Activated T-helper 2 cell treated with anti-CD3 and anti-CD28 coated beads, Interferon-gamma antibody, Interleukin-2, Interleukin-4, amounts not matched to agents 10 μg/mL and 5 μg/mL and 100 μg/mL, durations not matched to agents 14 hours and 24 hours and 36 hours (primary cell): ENCODE measurements around the gene TTYH1. TPM values are rescaled to one million over a fixed set of nuclear protein-coding genes. Genes with fewer than 3 reads are reported as not detected.
"Not testable (repeated sequence)": the region's sequence is repeated elsewhere in the genome, so short reads cannot be mapped to it uniquely, and the experiment has no call there.

Source experiments
- DNase-seq: peaks from one replicate; pipeline ENCODE4 v3.0.0; 2021; ENCODE audit warnings: low spot score
- H3K27ac Mint-ChIP-seq: one replicate; pipeline ENCODE4 v1.8.0; 2021; ENCODE audit warnings: mixed read lengths
- H3K27me3 Mint-ChIP-seq: one replicate; pipeline ENCODE4 v1.8.0; 2021; ENCODE audit warnings: low read depth, mixed read lengths
- H3K36me3 Mint-ChIP-seq: one replicate; pipeline ENCODE4 v1.8.0; 2021; ENCODE audit warnings: low read depth, mixed read lengths
- H3K4me1 Mint-ChIP-seq: one replicate; pipeline ENCODE4 v1.8.0; 2021; ENCODE audit warnings: low read depth, mixed read lengths
- H3K4me3 Mint-ChIP-seq: one replicate; pipeline ENCODE4 v1.8.0; 2021; ENCODE audit warnings: low read depth, mild to moderate bottlenecking, moderate library complexity, mixed read lengths
- H3K9me3 Mint-ChIP-seq: one replicate; pipeline ENCODE4 v1.8.0; 2021; ENCODE audit warnings: mixed read lengths
- intact Hi-C: fragments of 100-400 bp; cut with micrococcal nuclease; formaldehyde crosslinking; loops from one replicate; pipeline ENCODE4 v1.15.1; 2023
- total RNA-seq: library from RNA; stranded (reverse); gene quantifications from 2 replicates; pipeline ENCODE4 v1.2.3, GENCODE V29; 2022

The TTYH1 gene
- total RNA-seq, 1 donor from 2014 or later = 0.50 TPM

DNA sequence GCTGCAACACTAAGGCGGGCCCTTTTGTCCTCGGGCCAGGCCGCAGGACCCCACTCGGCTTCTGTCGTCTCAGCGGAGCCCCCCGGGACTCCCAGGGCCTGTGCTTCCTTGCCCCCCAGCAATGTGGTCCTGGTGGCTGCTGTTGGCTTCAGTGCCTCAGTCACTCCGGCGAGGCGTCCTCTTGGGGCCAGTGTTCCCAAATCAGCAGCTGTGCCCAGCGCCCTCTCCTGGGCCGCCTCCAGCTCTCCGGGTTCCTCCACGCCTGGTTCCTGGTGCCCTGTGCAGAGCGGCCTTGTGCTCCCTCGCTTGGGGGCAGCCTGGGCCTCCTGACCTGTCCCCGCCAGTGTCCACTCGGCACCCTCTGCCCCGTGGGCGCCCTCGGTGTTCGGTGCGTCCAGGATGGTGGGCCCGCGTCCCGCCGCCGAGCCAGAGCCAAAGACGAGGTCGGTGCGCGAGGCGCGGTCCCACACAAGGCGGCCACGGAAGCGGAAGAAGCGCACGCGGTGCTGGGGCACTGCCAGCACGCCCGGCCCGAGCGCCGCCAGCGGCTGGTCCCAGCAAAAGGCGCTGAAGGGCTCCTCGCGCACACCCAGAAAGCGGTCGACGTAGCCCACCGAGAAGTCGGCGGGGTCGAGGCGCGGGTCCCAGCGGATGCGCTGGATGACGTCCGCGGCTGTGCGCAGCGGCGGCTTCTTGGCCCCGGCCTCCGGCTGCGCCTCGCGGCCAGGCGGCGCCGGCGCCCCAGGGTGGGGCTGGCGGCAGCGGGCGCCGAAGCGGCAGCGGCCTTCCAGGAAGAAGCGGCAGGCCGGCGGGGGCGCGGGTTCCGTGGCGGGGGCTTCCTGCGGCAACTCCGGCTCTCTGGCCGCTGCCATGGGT lies 47.6 kb downstream of the TTYH1 start:
- intact Hi-C loops = loop anchor here (5.0 to 10.0 kb wide), 6 partner anchors 361 to 1159 kb away; partner anchors contain the start of genes KMT5C, MYADM, NDUFA3 and OSCAR
- DNase-seq = peak; percentile 69
- peaks cover 4% of the 10 kb centered on the region for H3K27me3 Mint-ChIP-seq
- peaks cover 12% of the 10 kb centered on the region for H3K4me1 Mint-ChIP-seq
- peak overlapping the region; percentile 83 for H3K4me3 Mint-ChIP-seq
- H3K9me3 Mint-ChIP-seq = no peaks in the 10 kb centered on the region
- peaks cover 35% of the 10 kb centered on the region for H3K36me3 Mint-ChIP-seq
- peak overlapping the region; percentile 52 for H3K27ac Mint-ChIP-seq

DNA sequence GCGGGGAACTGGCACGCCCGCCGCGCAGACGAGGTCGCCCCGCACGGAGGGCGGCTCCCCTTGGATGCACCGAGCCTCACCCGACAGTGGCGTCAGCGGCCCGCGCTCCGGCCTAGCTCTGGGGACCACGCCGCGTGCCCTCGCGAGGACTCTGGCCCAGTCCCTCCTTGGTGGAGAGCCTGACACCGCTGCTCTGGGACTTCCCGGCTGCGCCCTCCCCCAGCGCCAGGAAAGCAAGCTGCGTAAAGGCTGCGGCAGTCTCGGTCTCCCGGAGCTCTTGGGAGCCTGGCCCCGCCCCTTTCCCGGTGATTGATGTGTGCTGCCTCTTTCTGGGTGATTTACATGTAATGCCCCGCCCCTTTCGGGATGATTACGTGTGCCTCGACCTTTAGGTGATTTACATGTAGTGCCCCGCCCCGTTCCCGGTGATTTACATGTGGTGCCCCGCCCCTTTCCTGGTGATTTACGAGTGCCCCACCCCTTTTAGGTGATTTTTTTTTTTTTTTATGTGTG lies 48.3 kb downstream of the TTYH1 start, which contains the start of gene LENG9:
Gene LENG9 (minus strand): TSS at position 248 of the 513 bp plus-strand sequence. CDS start 252 bp downstream, outside the sequence.
- no peaks in the 10 kb centered on the region for H3K9me3 Mint-ChIP-seq
- intact Hi-C loops = loop anchor here (1.0 to 10.0 kb wide), 8 partner anchors 14 to 1159 kb away; partner anchors contain the start of genes KMT5C, LENG8, MYADM and NDUFA3
- H3K4me1 Mint-ChIP-seq = peaks cover 12% of the 10 kb centered on the region
- peak within 1 kb of the TSS; percentile 92 for H3K27ac Mint-ChIP-seq
- peak within 1 kb of the TSS; percentile 83 for H3K4me3 Mint-ChIP-seq
- peaks cover 11% of the 10 kb centered on the region for H3K27me3 Mint-ChIP-seq
- peak; percentile 95 for DNase-seq
- H3K36me3 Mint-ChIP-seq = peaks cover 28% of the 10 kb centered on the region

DNA sequence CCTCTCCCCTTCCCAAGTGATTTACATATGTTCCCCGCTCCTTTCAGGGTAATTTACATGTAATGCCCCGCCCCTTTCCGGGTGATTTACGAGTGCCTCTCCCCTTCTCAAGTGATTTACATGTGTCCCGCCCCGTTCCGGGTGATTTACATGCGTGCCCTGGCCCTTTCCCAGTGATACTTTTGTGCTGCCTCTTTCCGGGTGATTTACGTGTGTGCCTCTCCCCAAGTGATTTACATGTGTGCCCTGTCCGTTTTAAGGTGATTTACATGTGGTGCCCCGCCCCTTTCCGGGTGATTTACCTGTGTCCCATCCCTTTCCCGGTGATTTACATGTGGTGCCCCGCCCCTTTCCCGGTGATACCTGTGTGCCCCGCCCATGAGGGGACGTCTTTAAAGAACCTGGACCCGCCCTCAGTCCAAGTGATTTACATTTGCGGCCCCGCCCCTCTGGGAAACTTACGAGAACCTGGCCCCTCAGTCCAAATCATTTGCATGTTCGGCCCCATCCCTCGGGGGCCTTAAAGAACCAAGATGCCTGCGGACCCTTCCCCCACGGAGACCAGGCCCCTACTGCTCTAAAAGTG lies 48.9 kb downstream of the TTYH1 start:
- DNase-seq = peak; percentile 83
- Mint-ChIP-seq H3K27ac (peak overlapping the region; percentile 92), H3K27me3 (peaks cover 15% of the 10 kb centered on the region), H3K4me1 (peaks cover 12% of the 10 kb centered on the region), H3K4me3 (peak overlapping the region; percentile 83), H3K36me3 (peaks cover 23% of the 10 kb centered on the region), H3K9me3 (no peaks in the 10 kb centered on the region)
- intact Hi-C loops = loop anchor here (1.0 to 10.0 kb wide), 8 partner anchors 15 to 1158 kb away; partner anchors contain the start of genes KMT5C, LENG8, MYADM and NDUFA3

DNA sequence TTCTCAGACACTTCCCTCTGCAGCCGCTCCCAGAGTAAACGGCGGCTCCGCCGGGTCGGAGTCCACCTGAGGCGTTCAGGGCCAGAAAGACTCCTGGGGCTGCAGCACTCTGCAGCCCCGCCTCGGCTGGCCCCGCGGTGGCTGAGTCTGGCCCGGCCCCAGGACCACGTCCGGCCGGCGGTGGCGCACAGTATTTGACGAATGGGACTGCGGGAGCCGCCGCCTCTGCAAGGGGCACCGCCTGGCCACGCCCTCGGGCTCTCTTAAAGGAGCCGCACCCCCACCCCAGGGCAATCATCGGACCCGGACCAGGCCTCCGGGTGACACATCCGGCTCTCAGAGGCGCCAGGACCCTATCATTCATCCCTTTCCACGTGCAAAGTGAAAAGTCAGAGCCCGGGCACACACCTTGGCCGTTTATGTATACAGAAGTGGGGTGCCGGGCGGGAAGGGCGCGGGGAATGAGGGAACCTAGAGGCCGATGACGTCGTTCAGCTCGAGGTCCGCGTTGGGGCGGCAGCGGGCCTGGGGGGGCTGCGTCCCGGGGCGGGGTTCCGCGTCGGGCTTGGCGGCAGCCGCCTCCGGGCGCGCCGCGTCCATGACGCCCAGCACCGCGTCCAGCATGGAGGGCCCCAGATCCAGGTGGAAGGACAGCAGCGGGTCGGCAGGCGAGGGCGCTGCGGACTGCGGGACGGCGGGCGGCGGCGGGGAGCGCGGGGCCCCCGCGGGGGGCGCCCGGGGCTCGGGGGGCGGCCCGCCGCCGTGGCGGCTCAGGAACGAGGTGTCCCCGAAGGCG lies 49.6 kb downstream of the TTYH1 start:
- Mint-ChIP-seq H3K36me3 (peaks cover 17% of the 10 kb centered on the region), H3K27me3 (peaks cover 22% of the 10 kb centered on the region), H3K4me3 (peak overlapping the region; percentile 83), H3K4me1 (peaks cover 9% of the 10 kb centered on the region), H3K9me3 (no peaks in the 10 kb centered on the region), H3K27ac (peak overlapping the region; percentile 92)
- peak; percentile 80 for DNase-seq
- intact Hi-C loops = loop anchor here (1.0 to 10.0 kb wide), 8 partner anchors 16 to 1157 kb away; partner anchors contain the start of genes KMT5C, LENG8, MYADM and NDUFA3

DNA sequence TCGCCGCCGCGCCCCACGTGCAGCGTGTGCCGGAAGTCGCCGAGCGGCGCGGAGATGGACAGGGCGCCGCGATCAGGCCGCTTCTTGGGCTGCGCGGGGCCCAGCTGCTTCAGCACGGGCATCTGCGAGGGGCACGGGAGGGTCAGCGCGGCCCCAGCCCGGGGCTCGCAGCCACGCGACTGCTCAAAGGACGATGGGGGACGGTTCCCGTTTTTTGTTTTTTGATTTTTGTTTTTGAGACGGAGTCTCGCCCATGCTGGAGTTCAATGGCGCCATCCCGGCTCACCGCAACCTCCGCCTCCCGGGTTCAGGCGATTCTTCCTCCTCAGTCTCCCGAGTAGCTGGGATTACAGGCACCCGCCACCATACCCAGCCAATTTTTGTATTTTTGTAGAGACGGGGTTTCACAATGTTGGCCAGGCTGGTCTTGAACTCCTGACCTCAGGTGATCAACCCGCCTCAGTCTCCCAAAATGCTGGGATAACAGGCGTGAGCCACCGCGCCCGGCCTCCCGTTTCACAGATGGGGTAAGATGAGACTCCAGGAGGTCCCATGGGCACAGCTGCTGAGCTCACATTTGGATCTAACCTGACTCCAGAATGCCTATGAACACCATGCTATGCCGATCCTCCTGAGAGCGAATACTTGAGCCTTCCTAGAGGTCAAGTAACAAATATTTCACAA lies 50.3 kb downstream of the TTYH1 start:
- DNase-seq = no peak
- intact Hi-C loops = loop anchor here (2.0 to 10.0 kb wide), 2 partner anchors 619 to 793 kb away; partner anchors contain the start of gene PPP6R1
- no peaks in the 10 kb centered on the region for H3K9me3 Mint-ChIP-seq

DNA sequence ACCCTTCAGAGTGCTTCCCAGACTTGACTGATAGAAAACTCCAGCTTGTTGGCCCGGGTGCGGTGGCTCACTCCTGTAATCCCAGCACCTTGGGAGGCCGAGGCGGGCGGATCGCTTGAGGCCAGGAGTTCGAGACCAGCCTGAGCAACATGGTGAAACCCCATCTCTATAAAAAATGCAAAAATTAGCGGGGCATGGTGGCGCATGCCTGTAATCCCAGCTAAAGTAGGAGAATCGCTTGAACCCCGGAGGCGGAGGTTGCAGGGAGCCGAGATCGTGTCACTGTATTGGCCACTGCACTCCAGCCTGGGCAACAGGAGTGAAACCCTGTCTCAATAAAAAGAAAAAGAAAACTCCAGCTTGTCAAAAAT lies 50.8 kb downstream of the TTYH1 start:
- not testable (repeated sequence) for H3K27ac Mint-ChIP-seq, H3K36me3 Mint-ChIP-seq, H3K9me3 Mint-ChIP-seq, DNase-seq
- Mint-ChIP-seq H3K4me1 (peaks cover 12% of the 10 kb centered on the region), H3K4me3 (peak overlapping the region; percentile 60), H3K27me3 (peaks cover 33% of the 10 kb centered on the region)
- intact Hi-C loops = loop anchor here (10.0 kb wide), 1 partner anchor 619 kb away; no protein-coding TSS in a partner anchor

More for the DNA sequence above, 50.3 kb downstream of the TTYH1 start:
- peaks cover 9% of the 10 kb centered on the region for H3K4me1 Mint-ChIP-seq
- H3K27ac Mint-ChIP-seq = no peak overlapping the region
- peaks cover 29% of the 10 kb centered on the region for H3K27me3 Mint-ChIP-seq
- peaks cover 14% of the 10 kb centered on the region for H3K36me3 Mint-ChIP-seq
- H3K4me3 Mint-ChIP-seq = peak overlapping the region; percentile 60

DNA sequence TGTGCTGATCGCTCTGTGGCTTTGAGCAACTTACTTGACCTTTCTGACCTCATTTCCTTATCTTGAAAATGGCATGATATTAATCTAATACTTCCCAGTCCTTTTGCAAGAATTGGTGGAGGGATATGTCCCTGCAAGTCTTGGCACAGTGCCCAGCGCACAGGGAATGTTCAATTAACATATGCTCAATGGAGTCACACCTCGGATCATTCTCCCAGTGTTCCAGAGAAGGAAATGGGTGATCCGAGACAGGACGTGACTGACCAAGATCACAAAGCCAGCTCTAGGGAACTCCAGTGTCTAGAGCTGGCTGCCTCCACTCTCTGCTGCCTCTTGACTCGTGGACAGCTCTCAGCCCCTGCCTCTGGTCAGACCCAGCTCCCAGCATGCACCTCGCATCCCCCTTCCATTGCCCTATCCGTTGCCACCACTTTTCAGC lies 54.3 kb downstream of the TTYH1 start:
- Mint-ChIP-seq H3K27ac (no peak overlapping the region), H3K9me3 (no peaks in the 10 kb centered on the region), H3K4me3 (no peak overlapping the region), H3K27me3 (peaks cover 43% of the 10 kb centered on the region), H3K36me3 (no peaks in the 10 kb centered on the region), H3K4me1 (peaks cover 12% of the 10 kb centered on the region)
- intact Hi-C loops = loop anchor here (10.0 kb wide), 1 partner anchor 615 kb away; no protein-coding TSS in a partner anchor
- no peak for DNase-seq

DNA sequence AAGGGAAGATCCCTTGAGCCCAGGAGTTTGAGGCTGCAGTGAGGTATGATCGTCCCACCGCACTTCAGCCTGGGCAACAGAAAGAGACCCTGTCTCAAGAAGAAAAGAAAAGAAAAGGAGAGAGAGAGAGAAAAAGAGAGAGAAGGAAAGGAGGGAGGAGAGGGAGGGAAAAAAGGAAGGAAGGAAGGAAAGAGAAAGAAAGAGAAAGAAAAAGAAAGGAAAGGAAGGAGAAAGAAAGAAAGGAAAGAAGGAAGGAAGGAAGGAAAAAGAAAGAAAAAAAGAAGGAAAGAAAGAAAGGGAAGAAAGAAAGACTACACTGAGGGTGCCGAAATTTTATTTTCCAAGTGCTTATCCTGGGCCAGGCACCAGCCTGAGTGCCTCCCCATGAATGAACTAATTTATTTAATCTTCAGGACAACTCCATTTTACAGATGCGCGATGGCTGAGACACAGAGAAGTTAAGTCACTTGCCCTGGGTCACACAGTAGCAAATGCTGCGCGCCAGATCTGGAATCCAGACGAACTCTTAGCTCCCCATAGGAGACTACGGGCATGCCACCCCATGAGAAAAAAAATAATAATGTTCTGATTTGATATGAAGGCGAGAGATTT lies 55.1 kb downstream of the TTYH1 start:
- intact Hi-C loops = no loop called here
- H3K27ac Mint-ChIP-seq = no peak overlapping the region
- H3K9me3 Mint-ChIP-seq = no peaks in the 10 kb centered on the region
- no peak for DNase-seq
- peaks cover 10% of the 10 kb centered on the region for H3K4me1 Mint-ChIP-seq
- H3K36me3 Mint-ChIP-seq = no peaks in the 10 kb centered on the region
- peaks cover 41% of the 10 kb centered on the region for H3K27me3 Mint-ChIP-seq
- H3K4me3 Mint-ChIP-seq = no peak overlapping the region

DNA sequence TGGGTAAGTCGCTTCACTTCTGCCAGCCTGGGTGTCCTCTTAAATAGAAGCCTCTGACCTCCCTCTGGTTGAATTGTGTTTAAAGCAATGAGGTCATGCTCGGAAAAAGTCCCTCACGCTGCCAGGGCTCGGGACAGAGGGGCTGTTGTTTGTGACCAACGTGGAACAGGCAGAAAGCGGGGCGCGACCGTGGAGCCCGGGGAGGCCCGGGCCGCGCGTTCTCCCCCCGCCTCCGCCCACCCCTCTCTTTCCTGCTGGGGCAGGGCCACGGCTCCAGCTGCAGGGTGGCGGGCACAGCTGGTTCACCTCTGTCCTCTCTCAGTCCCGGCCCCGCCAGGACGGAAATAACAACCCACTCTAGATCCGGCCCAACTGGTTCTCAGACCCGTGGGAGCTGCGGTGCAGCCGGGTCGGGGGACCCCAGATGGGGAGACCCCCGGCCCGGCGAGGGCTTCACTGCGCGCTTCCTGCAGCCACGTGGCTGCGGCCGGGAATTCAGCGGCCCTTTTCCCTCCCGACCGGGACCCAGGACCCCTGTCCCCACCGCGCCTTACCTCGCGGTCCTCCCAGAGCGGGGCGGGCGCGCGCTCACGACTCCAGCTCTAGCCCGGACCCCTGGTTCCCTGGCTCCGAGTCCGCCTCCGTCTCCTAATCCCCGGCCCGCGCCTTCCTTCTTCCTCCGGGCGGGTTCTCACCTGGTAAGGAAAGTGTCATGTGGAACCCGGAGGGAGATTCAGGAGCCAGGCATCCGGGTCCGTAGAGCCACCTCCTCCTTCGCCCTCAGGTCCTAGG lies 55.9 kb downstream of the TTYH1 start:
- H3K4me3 Mint-ChIP-seq = no peak overlapping the region
- H3K27me3 Mint-ChIP-seq = peaks cover 41% of the 10 kb centered on the region
- no peaks in the 10 kb centered on the region for H3K36me3 Mint-ChIP-seq
- no peak for DNase-seq
- no peak overlapping the region for H3K27ac Mint-ChIP-seq
- intact Hi-C loops = no loop called here
- no peaks in the 10 kb centered on the region for H3K9me3 Mint-ChIP-seq
- H3K4me1 Mint-ChIP-seq = peaks cover 7% of the 10 kb centered on the region

DNA sequence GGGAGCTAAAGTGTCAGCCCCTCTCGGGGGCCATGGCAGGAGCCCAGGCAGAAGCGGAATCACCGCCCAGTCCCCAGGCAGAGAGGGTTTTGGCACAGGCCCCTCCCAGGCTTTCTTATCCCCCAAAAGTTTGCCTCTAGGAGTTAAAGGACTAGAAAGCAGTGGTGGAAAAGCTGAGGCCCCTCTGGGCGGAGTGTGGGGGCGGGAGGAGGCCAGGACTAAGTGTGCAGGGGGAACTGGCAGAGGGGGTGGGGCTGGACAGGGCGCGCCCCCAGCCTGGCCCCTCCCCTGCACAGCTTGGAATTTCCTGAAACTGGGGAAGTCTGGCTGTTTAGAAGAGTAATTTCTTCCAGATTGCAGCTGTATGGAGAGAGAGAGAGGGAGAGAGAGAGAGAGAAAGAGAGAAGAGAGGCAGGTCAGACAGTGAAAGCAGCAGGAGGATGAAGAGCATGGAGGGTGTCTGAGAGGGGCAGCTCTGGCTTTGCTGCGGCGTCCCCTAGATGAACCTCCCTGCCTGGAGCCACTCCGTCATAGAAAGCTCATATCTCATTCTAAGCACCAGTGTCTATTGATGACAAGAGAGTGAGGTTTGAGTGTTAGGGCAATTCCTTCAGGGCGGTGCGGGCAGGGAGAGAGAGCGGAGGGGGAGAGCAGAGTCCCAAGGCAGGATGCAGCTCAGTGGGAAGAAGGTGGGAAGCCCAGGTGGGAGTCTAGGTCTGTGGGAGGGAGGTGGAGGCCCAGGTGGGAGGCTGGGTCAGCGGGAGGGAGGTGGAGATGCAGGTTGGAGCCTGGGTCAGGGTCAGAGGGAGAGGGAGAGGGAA lies 58.0 kb downstream of the TTYH1 start, which contains the start of gene CDC42EP5:
Gene CDC42EP5 (minus strand): TSS at position 226 of the 821 bp plus-strand sequence. CDS start 7,749 bp downstream, outside the sequence.
- Mint-ChIP-seq H3K4me3 (no peak within 1 kb of the TSS), H3K27ac (peak within 1 kb of the TSS; percentile 8), H3K36me3 (no peaks in the 10 kb centered on the region), H3K27me3 (peaks cover 44% of the 10 kb centered on the region), H3K9me3 (no peaks in the 10 kb centered on the region), H3K4me1 (peaks cover 7% of the 10 kb centered on the region)
- intact Hi-C loops = no loop called here
- no peak for DNase-seq
